ENCODE results near the gene ANKK1. TPM values are rescaled to one million over a fixed set of nuclear protein-coding genes. Genes with fewer than 3 reads are reported as not detected.

Gene ANKK1
- total and polyA plus RNA-seq, 4 donors: 0.01 to 0.08 TPM; not detected in 2

DNA sequence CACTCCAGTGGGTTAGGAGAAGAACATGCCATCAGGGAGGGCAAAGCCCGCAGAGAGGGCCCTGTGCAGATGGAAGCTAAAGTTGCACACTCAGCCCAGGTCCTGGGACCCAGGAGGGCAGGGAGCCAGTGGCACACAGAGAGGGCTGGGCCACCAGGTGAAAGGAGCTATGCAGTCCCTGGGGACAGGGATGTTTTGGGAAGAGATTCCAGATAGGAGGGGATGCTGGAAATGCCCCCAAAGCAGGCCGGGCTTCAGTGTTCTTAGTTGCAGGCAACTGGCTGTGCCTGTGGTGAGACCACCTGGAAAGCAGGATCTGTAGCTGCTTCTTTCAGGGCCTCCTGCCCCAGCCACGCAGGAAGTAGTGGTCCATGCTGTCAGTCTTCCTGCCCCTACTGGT lies 19.6 kb downstream of the ANKK1 start:
- H3K4me3 ChIP-seq (ENCODE audit: low read depth in 1 of 3, low read length in 3 of 3): no peak overlapping the region
- H3K27ac ChIP-seq (ENCODE audit: low read depth in 1 of 2, low read length in 2 of 2): no peak overlapping the region
- no peaks in the 10 kb centered on the region for H3K9me3 ChIP-seq (ENCODE audit: control insufficient read depth in 4 of 4, low read length in 3 of 4)
- DNase-seq (ENCODE audit: low spot score): no peak
- WGBS: 77% methylated on average over 3 of the region's 3 CpGs
- H3K4me1 ChIP-seq (ENCODE audit: control insufficient read depth in 4 of 4, insufficient read depth in 4 of 4, low read length in 3 of 4): no peaks in the 10 kb centered on the region
- H3K27me3 ChIP-seq (ENCODE audit: control insufficient read depth in 4 of 4, insufficient read depth in 4 of 4, low read length in 3 of 4): peaks cover 0 to 2% (median 0%) of the 10 kb centered on the region in 4 donors
- no peak overlapping the region for H3K9ac ChIP-seq (ENCODE audit: low read depth in 1 of 2, low read length in 2 of 2)
- TF ChIP-seq SP1 (IDR thresholded peaks at IDR 0.05) (no peak), HNF4G (IDR thresholded peaks at IDR 0.05) (no peak), EGR1 (IDR thresholded peaks at IDR 0.05; ENCODE audit: low read depth in 2 of 2) (no peak)
- TF ChIP-seq, protein P1, sequence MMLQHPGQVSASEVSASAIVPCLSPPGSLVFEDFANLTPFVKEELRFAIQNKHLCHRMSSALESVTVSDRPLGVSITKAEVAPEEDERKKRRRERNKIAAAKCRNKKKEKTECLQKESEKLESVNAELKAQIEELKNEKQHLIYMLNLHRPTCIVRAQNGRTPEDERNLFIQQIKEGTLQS (IDR thresholded peaks at IDR 0.05): no peak
- H3K36me3 ChIP-seq (ENCODE audit: control insufficient read depth in 4 of 4, insufficient read depth in 3 of 4, low read depth in 1 of 4, low read length in 3 of 4): no peaks in the 10 kb centered on the region

DNA sequence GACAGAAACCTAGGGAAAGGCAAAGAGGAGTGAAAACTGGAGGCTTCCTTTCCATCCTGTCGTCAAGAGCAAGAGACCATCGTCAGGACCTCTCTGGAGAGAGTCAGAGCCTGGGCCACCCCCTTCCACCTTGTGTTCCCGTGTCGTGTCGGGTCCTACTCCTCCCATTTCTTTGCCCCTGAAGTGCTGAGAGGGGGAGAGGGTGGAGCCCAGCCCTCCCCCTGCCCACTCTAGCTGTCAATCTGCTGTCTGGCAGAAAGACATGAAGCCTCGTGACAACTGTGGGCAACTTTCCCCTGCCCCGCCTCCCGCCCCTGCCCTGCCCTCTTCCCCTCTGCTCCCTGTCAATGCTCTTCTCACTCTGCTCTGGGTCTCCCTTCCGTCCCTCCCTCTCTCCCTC lies 20.6 kb downstream of the ANKK1 start:
- no peaks in the 10 kb centered on the region for H3K36me3 ChIP-seq (ENCODE audit: control insufficient read depth in 4 of 4, insufficient read depth in 3 of 4, low read depth in 1 of 4, low read length in 3 of 4)
- no peaks in the 10 kb centered on the region for H3K9me3 ChIP-seq (ENCODE audit: control insufficient read depth in 4 of 4, low read length in 3 of 4)
- no peaks in the 10 kb centered on the region for H3K4me1 ChIP-seq (ENCODE audit: control insufficient read depth in 4 of 4, insufficient read depth in 4 of 4, low read length in 3 of 4)
- DNase-seq (ENCODE audit: low spot score): no peak
- TF ChIP-seq, protein P2, sequence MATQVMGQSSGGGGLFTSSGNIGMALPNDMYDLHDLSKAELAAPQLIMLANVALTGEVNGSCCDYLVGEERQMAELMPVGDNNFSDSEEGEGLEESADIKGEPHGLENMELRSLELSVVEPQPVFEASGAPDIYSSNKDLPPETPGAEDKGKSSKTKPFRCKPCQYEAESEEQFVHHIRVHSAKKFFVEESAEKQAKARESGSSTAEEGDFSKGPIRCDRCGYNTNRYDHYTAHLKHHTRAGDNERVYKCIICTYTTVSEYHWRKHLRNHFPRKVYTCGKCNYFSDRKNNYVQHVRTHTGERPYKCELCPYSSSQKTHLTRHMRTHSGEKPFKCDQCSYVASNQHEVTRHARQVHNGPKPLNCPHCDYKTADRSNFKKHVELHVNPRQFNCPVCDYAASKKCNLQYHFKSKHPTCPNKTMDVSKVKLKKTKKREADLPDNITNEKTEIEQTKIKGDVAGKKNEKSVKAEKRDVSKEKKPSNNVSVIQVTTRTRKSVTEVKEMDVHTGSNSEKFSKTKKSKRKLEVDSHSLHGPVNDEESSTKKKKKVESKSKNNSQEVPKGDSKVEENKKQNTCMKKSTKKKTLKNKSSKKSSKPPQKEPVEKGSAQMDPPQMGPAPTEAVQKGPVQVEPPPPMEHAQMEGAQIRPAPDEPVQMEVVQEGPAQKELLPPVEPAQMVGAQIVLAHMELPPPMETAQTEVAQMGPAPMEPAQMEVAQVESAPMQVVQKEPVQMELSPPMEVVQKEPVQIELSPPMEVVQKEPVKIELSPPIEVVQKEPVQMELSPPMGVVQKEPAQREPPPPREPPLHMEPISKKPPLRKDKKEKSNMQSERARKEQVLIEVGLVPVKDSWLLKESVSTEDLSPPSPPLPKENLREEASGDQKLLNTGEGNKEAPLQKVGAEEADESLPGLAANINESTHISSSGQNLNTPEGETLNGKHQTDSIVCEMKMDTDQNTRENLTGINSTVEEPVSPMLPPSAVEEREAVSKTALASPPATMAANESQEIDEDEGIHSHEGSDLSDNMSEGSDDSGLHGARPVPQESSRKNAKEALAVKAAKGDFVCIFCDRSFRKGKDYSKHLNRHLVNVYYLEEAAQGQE (IDR thresholded peaks at IDR 0.05): no peak
- TF ChIP-seq HNF4G (IDR thresholded peaks at IDR 0.05) (no peak), GABPA (IDR thresholded peaks at IDR 0.05 in 1 of 2, conservative IDR thresholded peaks at IDR 0.05 in 1 of 2) (no peak), JUND (IDR thresholded peaks at IDR 0.05) (no peak), TAF1 (conservative IDR thresholded peaks at IDR 0.05) (no peak), RAD21 (IDR thresholded peaks at IDR 0.05) (no peak), FOXA1 (IDR thresholded peaks at IDR 0.05) (no peak), EGR1 (IDR thresholded peaks at IDR 0.05; ENCODE audit: low read depth in 2 of 2) (no peak), YY1 (IDR thresholded peaks at IDR 0.05) (no peak), FOXA2 (IDR thresholded peaks at IDR 0.05) (no peak), RXRA (IDR thresholded peaks at IDR 0.05) (no peak), NR2F2 (IDR thresholded peaks at IDR 0.05) (no peak), SP1 (IDR thresholded peaks at IDR 0.05) (no peak), HNF4A (conservative IDR thresholded peaks at IDR 0.05) (no peak)
- TF ChIP-seq, protein P3, sequence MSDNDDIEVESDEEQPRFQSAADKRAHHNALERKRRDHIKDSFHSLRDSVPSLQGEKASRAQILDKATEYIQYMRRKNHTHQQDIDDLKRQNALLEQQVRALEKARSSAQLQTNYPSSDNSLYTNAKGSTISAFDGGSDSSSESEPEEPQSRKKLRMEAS (IDR thresholded peaks at IDR 0.05): no peak
- TF ChIP-seq, protein P4, sequence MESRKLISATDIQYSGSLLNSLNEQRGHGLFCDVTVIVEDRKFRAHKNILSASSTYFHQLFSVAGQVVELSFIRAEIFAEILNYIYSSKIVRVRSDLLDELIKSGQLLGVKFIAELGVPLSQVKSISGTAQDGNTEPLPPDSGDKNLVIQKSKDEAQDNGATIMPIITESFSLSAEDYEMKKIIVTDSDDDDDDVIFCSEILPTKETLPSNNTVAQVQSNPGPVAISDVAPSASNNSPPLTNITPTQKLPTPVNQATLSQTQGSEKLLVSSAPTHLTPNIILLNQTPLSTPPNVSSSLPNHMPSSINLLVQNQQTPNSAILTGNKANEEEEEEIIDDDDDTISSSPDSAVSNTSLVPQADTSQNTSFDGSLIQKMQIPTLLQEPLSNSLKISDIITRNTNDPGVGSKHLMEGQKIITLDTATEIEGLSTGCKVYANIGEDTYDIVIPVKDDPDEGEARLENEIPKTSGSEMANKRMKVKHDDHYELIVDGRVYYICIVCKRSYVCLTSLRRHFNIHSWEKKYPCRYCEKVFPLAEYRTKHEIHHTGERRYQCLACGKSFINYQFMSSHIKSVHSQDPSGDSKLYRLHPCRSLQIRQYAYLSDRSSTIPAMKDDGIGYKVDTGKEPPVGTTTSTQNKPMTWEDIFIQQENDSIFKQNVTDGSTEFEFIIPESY (IDR thresholded peaks at IDR 0.05): no peak
- TF ChIP-seq, protein P5, sequence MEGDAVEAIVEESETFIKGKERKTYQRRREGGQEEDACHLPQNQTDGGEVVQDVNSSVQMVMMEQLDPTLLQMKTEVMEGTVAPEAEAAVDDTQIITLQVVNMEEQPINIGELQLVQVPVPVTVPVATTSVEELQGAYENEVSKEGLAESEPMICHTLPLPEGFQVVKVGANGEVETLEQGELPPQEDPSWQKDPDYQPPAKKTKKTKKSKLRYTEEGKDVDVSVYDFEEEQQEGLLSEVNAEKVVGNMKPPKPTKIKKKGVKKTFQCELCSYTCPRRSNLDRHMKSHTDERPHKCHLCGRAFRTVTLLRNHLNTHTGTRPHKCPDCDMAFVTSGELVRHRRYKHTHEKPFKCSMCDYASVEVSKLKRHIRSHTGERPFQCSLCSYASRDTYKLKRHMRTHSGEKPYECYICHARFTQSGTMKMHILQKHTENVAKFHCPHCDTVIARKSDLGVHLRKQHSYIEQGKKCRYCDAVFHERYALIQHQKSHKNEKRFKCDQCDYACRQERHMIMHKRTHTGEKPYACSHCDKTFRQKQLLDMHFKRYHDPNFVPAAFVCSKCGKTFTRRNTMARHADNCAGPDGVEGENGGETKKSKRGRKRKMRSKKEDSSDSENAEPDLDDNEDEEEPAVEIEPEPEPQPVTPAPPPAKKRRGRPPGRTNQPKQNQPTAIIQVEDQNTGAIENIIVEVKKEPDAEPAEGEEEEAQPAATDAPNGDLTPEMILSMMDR (IDR thresholded peaks at IDR 0.05; ENCODE audit: low read depth, low read length, missing input control): no peak
- peaks cover 0 to 2% (median 0%) of the 10 kb centered on the region in 4 donors for H3K27me3 ChIP-seq (ENCODE audit: control insufficient read depth in 4 of 4, insufficient read depth in 4 of 4, low read length in 3 of 4)
- no peak overlapping the region for H3K27ac ChIP-seq (ENCODE audit: low read depth in 1 of 2, low read length in 2 of 2)
- H3K9ac ChIP-seq (ENCODE audit: low read depth in 1 of 2, low read length in 2 of 2): no peak overlapping the region
- H3K4me3 ChIP-seq (ENCODE audit: low read depth in 1 of 3, low read length in 3 of 3): no peak overlapping the region
- WGBS: 57% methylated on average over 9 of the region's 9 CpGs

Measured in liver (tissue), 9 donors.